GM19025 (cell line): ENCODE measurements around the gene OXT.

Experiments used
- ATAC-seq: cut with Tn5 transposase; IDR thresholded peaks from one replicate; pipeline ENCODE4 v1.9.1; 2021; ENCODE audit warnings: mild to moderate bottlenecking, low read depth, moderate library complexity; ENCODE audit not compliant: unreplicated experiment

Gene OXT

DNA sequence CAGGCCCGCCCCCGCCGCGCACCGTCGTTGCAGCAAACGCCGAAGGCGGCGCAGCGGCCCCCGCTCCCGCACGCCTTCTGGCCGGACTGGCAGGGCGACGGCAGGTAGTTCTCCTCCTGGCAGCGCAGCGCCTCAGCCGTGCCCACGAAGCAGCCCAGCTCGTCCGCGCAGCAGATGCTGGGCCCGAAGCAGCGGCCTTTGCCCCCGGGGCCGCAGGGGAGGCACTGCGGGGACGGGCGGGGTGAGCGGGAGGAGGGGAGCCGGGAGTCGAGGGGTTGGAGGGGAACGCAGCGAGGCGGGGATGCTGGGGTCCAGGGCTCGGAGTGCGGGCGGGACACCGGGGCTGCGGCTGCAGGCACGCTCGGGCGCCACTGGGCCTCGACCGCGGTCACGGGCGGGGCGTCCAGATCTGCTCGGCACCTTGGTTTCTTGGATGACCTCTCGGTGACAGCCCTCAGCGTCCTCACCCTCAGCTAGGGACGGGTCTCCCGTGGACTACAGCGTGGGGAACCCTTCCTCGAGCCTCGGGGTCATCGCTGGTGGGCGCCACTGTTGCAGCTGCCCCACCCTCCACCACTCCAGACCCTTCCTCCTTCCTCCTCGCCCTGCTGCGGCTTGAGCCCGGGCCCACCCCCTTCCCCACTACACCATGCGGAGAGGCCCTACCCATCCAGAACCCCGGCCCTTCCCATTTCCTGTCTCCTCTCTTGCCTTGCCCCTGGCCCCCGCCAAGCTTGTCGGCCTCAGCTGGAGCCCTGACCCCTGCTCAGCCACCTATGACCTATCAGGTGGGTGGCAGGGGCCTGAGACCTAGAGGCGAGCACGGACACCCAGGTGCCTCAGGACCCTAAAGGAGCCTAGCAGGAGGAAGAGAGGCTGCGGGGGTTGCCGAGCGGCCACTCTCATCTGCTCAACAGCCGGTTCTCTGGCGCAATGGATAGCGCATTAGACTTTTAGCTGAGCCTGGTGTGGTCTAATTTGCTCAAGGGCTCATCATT lies 11.8 kb downstream of the OXT start:
- ATAC-seq = no peak

GRCh38 chr20:3084283-3084985 lies 13.0 kb downstream of the OXT start, which contains the start of gene AVP:
Gene AVP (minus strand): TSS chr20:3084724. CDS start chr20:3084674, 50 bp downstream.
- no peak for ATAC-seq

- ATAC-seq = no peak
Observed at GRCh38 chr20:3084986-3085360, 13.6 kb downstream of the OXT start.

DNA sequence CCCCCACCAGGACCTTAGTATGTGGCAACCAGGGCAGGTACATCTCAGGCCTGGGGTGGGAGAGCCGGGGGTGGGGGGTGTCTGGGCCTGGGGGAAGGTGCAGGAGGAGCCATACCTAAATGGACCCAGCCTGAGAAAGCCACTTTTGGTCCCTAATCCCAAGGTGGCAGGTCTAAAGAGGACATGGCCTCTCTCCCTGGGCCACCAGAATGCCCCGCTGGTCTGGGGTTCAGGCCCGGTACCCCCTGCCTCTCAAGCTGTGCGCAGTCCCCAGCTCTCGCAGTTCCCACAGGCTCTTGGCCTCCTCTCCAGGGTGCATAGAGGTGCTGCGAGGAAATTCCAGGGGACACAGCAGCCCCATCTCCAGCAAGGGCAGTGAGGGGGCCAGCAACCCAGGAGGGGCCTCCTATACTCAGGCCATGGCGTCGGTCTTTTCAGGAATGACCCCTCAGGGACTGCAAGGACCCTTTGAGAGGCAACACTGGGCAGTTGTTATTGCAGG lies 14.2 kb downstream of the OXT start:
- ATAC-seq = no peak

GRCh38 chr20:3088031-3088430 lies 16.6 kb downstream of the OXT start:
- ATAC-seq = no peak

- no peak for ATAC-seq
Observed at GRCh38 chr20:3090565-3090964, 19.1 kb downstream of the OXT start.

- ATAC-seq = no peak
Observed at GRCh38 chr20:3092611-3093379, 21.4 kb downstream of the OXT start.

GRCh38 chr20:3093861-3094361 lies 22.5 kb downstream of the OXT start:
- ATAC-seq = no peak

- no peak for ATAC-seq
Observed at GRCh38 chr20:3094848-3095629, 23.6 kb downstream of the OXT start.

- ATAC-seq = no peak
Observed at GRCh38 chr20:3100480-3100879, 29.1 kb downstream of the OXT start.

DNA sequence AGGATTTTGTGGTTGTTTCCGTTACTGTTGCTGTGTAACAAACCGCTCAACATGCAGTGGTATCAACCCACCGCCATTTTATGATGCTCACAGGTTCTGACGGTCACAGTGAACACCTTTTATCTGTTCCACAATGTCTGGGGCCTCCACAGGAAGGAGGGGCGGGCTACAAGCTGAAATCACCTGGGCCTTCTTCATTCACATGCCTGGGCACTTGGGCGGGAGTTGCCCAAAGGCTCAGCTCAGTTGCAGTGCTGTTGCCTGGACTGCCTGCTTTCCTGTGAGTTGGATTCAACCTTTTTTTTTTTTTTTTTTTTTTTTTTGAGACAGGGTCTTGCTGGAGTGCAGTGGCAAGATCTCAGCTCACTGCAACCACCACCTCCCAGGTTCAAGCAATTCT lies 29.8 kb downstream of the OXT start:
- no peak for ATAC-seq

- ATAC-seq = no peak
Observed at GRCh38 chr20:3101737-3102574, 30.5 kb downstream of the OXT start.

GRCh38 chr20:3102575-3103368 lies 31.4 kb downstream of the OXT start:
- no peak for ATAC-seq

- no peak for ATAC-seq
Observed at GRCh38 chr20:3103369-3104032, 32.1 kb downstream of the OXT start.

DNA sequence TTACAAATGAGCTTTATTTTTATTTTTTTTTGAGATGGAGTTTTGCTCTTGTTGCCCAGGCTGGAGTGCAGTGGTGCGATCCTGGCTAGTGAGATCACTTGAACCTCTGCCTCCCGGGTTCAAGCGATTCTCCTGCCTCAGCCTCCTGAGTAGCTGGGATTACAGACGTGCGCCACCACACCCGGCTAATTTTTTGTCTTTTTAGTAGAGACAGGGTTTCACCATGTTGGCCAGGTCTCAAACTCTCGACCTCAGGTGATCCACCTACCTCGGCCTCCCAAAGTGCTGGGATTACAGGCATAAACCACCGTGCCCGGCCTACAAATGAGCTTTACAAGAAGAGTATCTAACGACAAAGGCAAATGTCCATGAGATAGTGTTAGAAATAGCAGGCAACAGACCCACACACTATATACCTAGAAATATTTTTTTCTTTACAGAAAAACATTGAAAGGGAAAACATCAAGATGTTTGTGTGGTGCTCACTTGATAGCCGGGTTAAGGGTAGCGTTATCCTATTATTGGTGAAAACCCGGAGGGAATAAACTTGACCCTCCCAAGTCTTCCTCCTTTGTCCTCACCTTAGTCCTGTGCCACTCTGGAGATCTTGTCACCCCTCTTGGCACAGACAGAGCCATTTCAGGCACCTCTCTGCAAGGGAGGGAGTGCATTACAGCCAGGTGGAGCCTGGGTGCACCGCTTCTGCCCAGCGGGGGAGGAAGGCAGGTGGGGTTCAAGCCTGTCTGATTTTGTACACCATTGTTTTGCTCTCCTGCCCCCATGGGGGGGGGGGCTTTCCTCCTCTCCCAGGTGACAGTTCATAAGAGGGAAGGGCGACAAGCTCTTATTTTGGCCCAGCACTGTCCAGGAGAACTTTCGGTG lies 34.1 kb downstream of the OXT start:
- no peak for ATAC-seq

DNA sequence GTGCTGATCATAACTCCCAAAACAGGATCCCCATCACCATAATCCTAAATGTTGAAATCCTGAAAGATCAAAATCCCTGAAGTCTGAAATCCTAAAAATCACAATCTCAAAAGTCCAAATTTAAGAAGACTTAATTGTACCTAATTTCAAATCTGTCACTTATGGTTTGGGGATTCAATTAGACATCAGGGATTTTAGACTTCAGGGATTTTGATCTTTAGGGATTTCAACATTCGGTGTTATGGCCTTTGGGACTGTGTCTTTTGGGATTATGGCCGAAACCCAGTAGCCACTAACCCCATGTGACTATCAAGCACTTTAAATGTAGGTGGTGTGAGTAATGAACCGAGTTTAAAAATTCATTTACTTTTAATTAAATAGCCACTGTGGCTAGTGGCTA lies 34.8 kb downstream of the OXT start:
- no peak for ATAC-seq
